ENCODE results near the gene HYCC2. TPM values are rescaled to one million over a fixed set of nuclear protein-coding genes. Genes with fewer than 3 reads are reported as not detected.
"Not testable (repeated sequence)": the region's sequence is repeated elsewhere in the genome, so short reads cannot be mapped to it uniquely, and the experiment has no call there.

HYCC2 gene
- total and polyA plus RNA-seq, 2 donors (not counting 3 experiments of a cell fraction or from before 2014, with no cell fraction given): 3.0 to 21.2 TPM

- no peaks in the 10 kb centered on the region for H3K36me3 ChIP-seq (ENCODE audit: control insufficient read depth in 2 of 2, extremely low read depth in 1 of 2, insufficient read depth in 2 of 2, low read length in 2 of 2)
- FAIRE-seq: no peak
Observed at GRCh38 chr2:201038855-201039254, 32.6 kb downstream of the HYCC2 start.

GRCh38 chr2:201038361-201038760 lies 33.1 kb downstream of the HYCC2 start:
- intact Hi-C loops (cut with micrococcal nuclease); H4K20me1 ChIP-seq (replicated peaks; ENCODE audit: control insufficient read depth, extremely low read depth, insufficient read depth, low read length); dilution Hi-C loops (cut with MboI; ENCODE audit: extremely low pct_ligation_motif_present, low sequenced_read_pairs); POLR2A ChIA-PET; BruUV-seq (replicated peaks); DNase-seq (ENCODE audit: low read depth, low spot score); H3K4me2 ChIP-seq (ENCODE audit: insufficient read depth, low read length); CTCF ChIA-PET; H2AFZ ChIP-seq (ENCODE audit: low read depth, low read length); H3K27ac ChIP-seq (ENCODE audit: insufficient read depth, low read depth, low read length); H3K9me3 ChIP-seq (replicated peaks; ENCODE audit: control insufficient read depth, insufficient read depth, low read length); H3K27me3 ChIP-seq (ENCODE audit: control insufficient read depth in 2 of 2, insufficient read depth in 2 of 2, low read length in 2 of 2); H3K9ac ChIP-seq (replicated peaks; ENCODE audit: extremely low read depth, insufficient read depth, low read length); H3K9me1 ChIP-seq (replicated peaks; ENCODE audit: control insufficient read depth, extremely low read depth, insufficient read depth, low read length); H3K36me3 ChIP-seq (ENCODE audit: control insufficient read depth in 2 of 2, extremely low read depth in 1 of 2, insufficient read depth in 2 of 2, low read length in 2 of 2); H3K4me1 ChIP-seq (ENCODE audit: control insufficient read depth, extremely low read depth, insufficient read depth, low read length); FAIRE-seq; H3K79me2 ChIP-seq (ENCODE audit: control insufficient read depth, insufficient read depth, low read length); H3K4me3 ChIP-seq (replicated peaks in 1 of 3; ENCODE audit: insufficient read depth in 1 of 3, low read depth in 1 of 3, low read length in 3 of 3): not testable (repeated sequence)

More at GRCh38 chr2:201038855-201039254, 32.6 kb downstream of the HYCC2 start:
- DNase-seq (ENCODE audit: low read depth, low spot score): no peak
- Histone ChIP-seq H3K9ac (replicated peaks; ENCODE audit: extremely low read depth, insufficient read depth, low read length) (no peak overlapping the region), H3K4me2 (ENCODE audit: insufficient read depth, low read length) (no peak overlapping the region), H3K4me1 (ENCODE audit: control insufficient read depth, extremely low read depth, insufficient read depth, low read length) (no peaks in the 10 kb centered on the region), H4K20me1 (replicated peaks; ENCODE audit: control insufficient read depth, extremely low read depth, insufficient read depth, low read length) (no peaks in the 10 kb centered on the region), H3K4me3 (replicated peaks in 1 of 3; ENCODE audit: insufficient read depth in 1 of 3, low read depth in 1 of 3, low read length in 3 of 3) (no peak overlapping the region), H3K27ac (ENCODE audit: insufficient read depth, low read depth, low read length) (no peak overlapping the region), H3K79me2 (ENCODE audit: control insufficient read depth, insufficient read depth, low read length) (peaks cover 6% of the 10 kb centered on the region), H2AFZ (ENCODE audit: low read depth, low read length) (no peak overlapping the region), H3K9me1 (replicated peaks; ENCODE audit: control insufficient read depth, extremely low read depth, insufficient read depth, low read length) (no peaks in the 10 kb centered on the region), H3K9me3 (replicated peaks; ENCODE audit: control insufficient read depth, insufficient read depth, low read length) (no peaks in the 10 kb centered on the region), H3K27me3 (ENCODE audit: control insufficient read depth in 2 of 2, insufficient read depth in 2 of 2, low read length in 2 of 2) (no peaks in the 10 kb centered on the region)
- intact Hi-C loops (cut with micrococcal nuclease) (no loop called here), dilution Hi-C loops (cut with MboI; ENCODE audit: extremely low pct_ligation_motif_present, low sequenced_read_pairs) (no loop called here)
- ChIA-PET POLR2A (interaction anchor here (0.6 kb wide), 1 partner anchor 82 kb away, joined by 4 read pairs; no protein-coding TSS in a partner anchor), CTCF (no interaction called here)
- BruUV-seq (replicated peaks): no TSS peak
- TF ChIP-seq MYC (IDR thresholded peaks at IDR 0.05; ENCODE audit: low read depth, low read length): no peak
- TF ChIP-seq EZH2 (IDR thresholded peaks at IDR 0.05; ENCODE audit: borderline replicate concordance, low read depth, low read length, severe bottlenecking): no peak
- no peak for TF ChIP-seq POLR2A (IDR thresholded peaks at IDR 0.05; ENCODE audit: low read depth, low read length)
- no peak for TF ChIP-seq CTCF (IDR thresholded peaks at IDR 0.05; ENCODE audit: extremely low read depth in 1 of 2, insufficient read depth in 1 of 2, low read depth in 1 of 2, low read length in 2 of 2)
- TF ChIP-seq GATA2 (IDR thresholded peaks at IDR 0.05; ENCODE audit: insufficient read depth, insufficient read length, low read depth, low read length): no peak
- no peak for TF ChIP-seq POLR2AphosphoS5 (IDR thresholded peaks at IDR 0.05; ENCODE audit: insufficient read depth, low read depth, low read length)
- no peak for TF ChIP-seq JUN (IDR thresholded peaks at IDR 0.05; ENCODE audit: borderline replicate concordance, insufficient read depth, insufficient read length, low read depth)
- no peak for TF ChIP-seq MAX (IDR thresholded peaks at IDR 0.05; ENCODE audit: insufficient read depth, insufficient read length)
- TF ChIP-seq FOS (IDR thresholded peaks at IDR 0.05; ENCODE audit: borderline replicate concordance, insufficient read depth, low read length): no peak

- H3K27ac ChIP-seq (ENCODE audit: insufficient read depth, low read depth, low read length); H3K9ac ChIP-seq (replicated peaks; ENCODE audit: extremely low read depth, insufficient read depth, low read length); H4K20me1 ChIP-seq (replicated peaks; ENCODE audit: control insufficient read depth, extremely low read depth, insufficient read depth, low read length); H3K9me3 ChIP-seq (replicated peaks; ENCODE audit: control insufficient read depth, insufficient read depth, low read length); DNase-seq (ENCODE audit: low read depth, low spot score); H3K4me2 ChIP-seq (ENCODE audit: insufficient read depth, low read length); FAIRE-seq; H3K27me3 ChIP-seq (ENCODE audit: control insufficient read depth in 2 of 2, insufficient read depth in 2 of 2, low read length in 2 of 2); H2AFZ ChIP-seq (ENCODE audit: low read depth, low read length); dilution Hi-C loops (cut with MboI; ENCODE audit: extremely low pct_ligation_motif_present, low sequenced_read_pairs); H3K9me1 ChIP-seq (replicated peaks; ENCODE audit: control insufficient read depth, extremely low read depth, insufficient read depth, low read length); H3K4me1 ChIP-seq (ENCODE audit: control insufficient read depth, extremely low read depth, insufficient read depth, low read length); H3K36me3 ChIP-seq (ENCODE audit: control insufficient read depth in 2 of 2, extremely low read depth in 1 of 2, insufficient read depth in 2 of 2, low read length in 2 of 2); POLR2A ChIA-PET; BruUV-seq (replicated peaks); CTCF ChIA-PET; H3K4me3 ChIP-seq (replicated peaks in 1 of 3; ENCODE audit: insufficient read depth in 1 of 3, low read depth in 1 of 3, low read length in 3 of 3); intact Hi-C loops (cut with micrococcal nuclease): not testable (repeated sequence)
- H3K79me2 ChIP-seq (ENCODE audit: control insufficient read depth, insufficient read depth, low read length): peaks cover 13% of the 10 kb centered on the region
Observed at GRCh38 chr2:201034355-201034754, 37.1 kb downstream of the HYCC2 start.
